ENCODE results near the gene IFFO2. TPM values are rescaled to one million over a fixed set of nuclear protein-coding genes. Genes with fewer than 3 reads are reported as not detected.

The IFFO2 gene
- total and polyA plus RNA-seq, 2 donors (not counting 1 experiment from before 2014, with no cell fraction given) = 16.8 to 19.2 TPM

DNA sequence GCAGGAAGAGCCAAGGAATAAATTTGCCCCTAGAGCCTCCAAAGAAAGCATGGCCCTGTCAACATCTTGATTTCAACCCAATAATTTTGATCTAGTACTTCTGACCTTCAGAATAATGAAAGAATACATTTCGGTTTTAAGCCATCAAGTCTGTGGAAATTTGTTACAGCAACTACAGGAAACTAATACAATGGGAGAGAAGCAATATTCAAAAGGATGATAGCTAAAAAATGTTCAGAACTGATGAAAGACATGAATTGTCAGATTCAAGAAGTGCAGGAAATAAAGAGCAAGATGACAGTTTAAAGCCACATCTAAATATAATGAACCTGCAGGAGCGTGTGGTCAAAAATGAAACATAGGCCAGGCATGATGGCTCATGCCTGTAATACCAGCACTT is 24.8 kb upstream of the IFFO2 start:
- ChIA-PET POLR2A (interaction anchor here (0.6 kb wide), 1 partner anchor 282 kb away, joined by 6 read pairs; no protein-coding TSS in a partner anchor), CTCF (interaction anchor here (1.0 kb wide), 1 partner anchor 9 kb away, joined by 4 read pairs; no protein-coding TSS in a partner anchor)
- Mint-ChIP-seq H3K4me1 (no peaks in the 10 kb centered on the region), H3K9me3 (ENCODE audit: insufficient read depth) (peaks cover 3% of the 10 kb centered on the region), H3K27me3 (peaks cover 66% of the 10 kb centered on the region), H3K4me3 (no peak overlapping the region), H3K27ac (no peak overlapping the region)
- H3K4me3 ChIP-seq (ENCODE audit: control extremely low read depth in 1 of 5, extremely low read depth in 1 of 5, insufficient read depth in 1 of 5, low read depth in 2 of 5, low read length in 4 of 5) = no peak overlapping the region
- ATAC-seq (ENCODE audit: low read depth) (no peak), DNase-seq (no peak)
- H2AFZ ChIP-seq (ENCODE audit: insufficient read depth, low read depth, low read length, poor library complexity, severe bottlenecking) = no peak overlapping the region
- no peak overlapping the region for H3K9ac ChIP-seq (ENCODE audit: low read length)
- WGBS (ENCODE audit: insufficient coverage) = no CpG with 5 or more reads among the region's 2 CpGs
- H3K27me3 ChIP-seq (replicated peaks in 1 of 4; ENCODE audit: control extremely low read depth in 1 of 4, control insufficient read depth in 3 of 4, insufficient read depth in 4 of 4, low read length in 3 of 4) = peaks cover 0 to 13% (median 6%) of the 10 kb centered on the region in 4 experiments
- no peaks in the 10 kb centered on the region for H4K20me1 ChIP-seq (ENCODE audit: control insufficient read depth, insufficient read depth, low read length, poor library complexity, severe bottlenecking)
- H3K27ac ChIP-seq (ENCODE audit: low read length in 2 of 2) = no peak overlapping the region
- H3K79me2 ChIP-seq (ENCODE audit: control insufficient read depth, insufficient read depth, low read length) = no peaks in the 10 kb centered on the region
- intact Hi-C loops (cut with micrococcal nuclease) = no loop called here
- H3K4me1 ChIP-seq (ENCODE audit: control insufficient read depth in 2 of 2, insufficient read depth in 2 of 2, low read length in 2 of 2) = no peaks in the 10 kb centered on the region
- TF ChIP-seq, protein P1, sequence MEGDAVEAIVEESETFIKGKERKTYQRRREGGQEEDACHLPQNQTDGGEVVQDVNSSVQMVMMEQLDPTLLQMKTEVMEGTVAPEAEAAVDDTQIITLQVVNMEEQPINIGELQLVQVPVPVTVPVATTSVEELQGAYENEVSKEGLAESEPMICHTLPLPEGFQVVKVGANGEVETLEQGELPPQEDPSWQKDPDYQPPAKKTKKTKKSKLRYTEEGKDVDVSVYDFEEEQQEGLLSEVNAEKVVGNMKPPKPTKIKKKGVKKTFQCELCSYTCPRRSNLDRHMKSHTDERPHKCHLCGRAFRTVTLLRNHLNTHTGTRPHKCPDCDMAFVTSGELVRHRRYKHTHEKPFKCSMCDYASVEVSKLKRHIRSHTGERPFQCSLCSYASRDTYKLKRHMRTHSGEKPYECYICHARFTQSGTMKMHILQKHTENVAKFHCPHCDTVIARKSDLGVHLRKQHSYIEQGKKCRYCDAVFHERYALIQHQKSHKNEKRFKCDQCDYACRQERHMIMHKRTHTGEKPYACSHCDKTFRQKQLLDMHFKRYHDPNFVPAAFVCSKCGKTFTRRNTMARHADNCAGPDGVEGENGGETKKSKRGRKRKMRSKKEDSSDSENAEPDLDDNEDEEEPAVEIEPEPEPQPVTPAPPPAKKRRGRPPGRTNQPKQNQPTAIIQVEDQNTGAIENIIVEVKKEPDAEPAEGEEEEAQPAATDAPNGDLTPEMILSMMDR (IDR thresholded peaks at IDR 0.05) = no peak
- no peak for TF ChIP-seq EZH2 (IDR thresholded peaks at IDR 0.05; ENCODE audit: borderline replicate concordance, insufficient read depth, low read depth, low read length, poor library complexity, severe bottlenecking)
- H3K36me3 ChIP-seq (replicated peaks in 1 of 2; ENCODE audit: control extremely low read depth in 1 of 2, control insufficient read depth in 1 of 2, extremely low read depth in 1 of 2, insufficient read depth in 2 of 2, low read length in 1 of 2) = no peaks in the 10 kb centered on the region
- peaks cover 0 to 4% (median 4%) of the 10 kb centered on the region in 3 donors for H3K9me3 ChIP-seq (ENCODE audit: control extremely low read depth in 1 of 3, control insufficient read depth in 2 of 3, insufficient read depth in 1 of 3, low read length in 2 of 3)
- no peak overlapping the region for H3K4me2 ChIP-seq (replicated peaks; ENCODE audit: low read depth, low read length, poor library complexity, severe bottlenecking)

DNA sequence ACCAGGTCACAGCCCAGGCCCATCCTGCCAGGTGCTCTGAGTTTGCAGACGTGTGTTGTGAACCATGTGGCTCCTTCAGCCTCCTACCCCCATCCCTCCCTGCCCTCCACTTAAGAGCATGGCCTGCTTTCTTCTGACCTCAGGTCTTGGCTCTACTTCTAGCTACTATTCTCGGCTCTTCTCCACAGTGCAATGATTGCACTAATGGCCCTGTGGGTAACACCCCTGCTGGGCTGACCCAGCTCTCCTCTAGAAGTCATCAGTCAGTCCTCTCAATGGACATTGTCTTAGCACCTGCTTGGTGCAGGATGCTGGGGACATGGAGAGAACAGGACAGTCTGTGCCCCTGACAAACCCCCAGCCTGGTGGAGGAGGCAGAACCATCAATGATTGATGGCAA is 22.2 kb upstream of the IFFO2 start:
- intact Hi-C loops (cut with micrococcal nuclease) = no loop called here
- ChIA-PET POLR2A (no interaction called here), CTCF (no interaction called here)
- Histone ChIP-seq H2AFZ (ENCODE audit: insufficient read depth, low read depth, low read length, poor library complexity, severe bottlenecking) (no peak overlapping the region), H3K4me1 (ENCODE audit: control insufficient read depth in 2 of 2, insufficient read depth in 2 of 2, low read length in 2 of 2) (no peaks in the 10 kb centered on the region), H3K9ac (ENCODE audit: low read length) (no peak overlapping the region), H3K9me3 (ENCODE audit: control extremely low read depth in 1 of 3, control insufficient read depth in 2 of 3, insufficient read depth in 1 of 3, low read length in 2 of 3) (peaks cover 0 to 4% (median 4%) of the 10 kb centered on the region in 3 donors), H3K36me3 (replicated peaks in 1 of 2; ENCODE audit: control extremely low read depth in 1 of 2, control insufficient read depth in 1 of 2, extremely low read depth in 1 of 2, insufficient read depth in 2 of 2, low read length in 1 of 2) (no peaks in the 10 kb centered on the region), H3K4me3 (ENCODE audit: control extremely low read depth in 1 of 5, extremely low read depth in 1 of 5, insufficient read depth in 1 of 5, low read depth in 2 of 5, low read length in 4 of 5) (no peak overlapping the region), H3K79me2 (ENCODE audit: control insufficient read depth, insufficient read depth, low read length) (no peaks in the 10 kb centered on the region), H3K27me3 (replicated peaks in 1 of 4; ENCODE audit: control extremely low read depth in 1 of 4, control insufficient read depth in 3 of 4, insufficient read depth in 4 of 4, low read length in 3 of 4) (peaks cover 0 to 13% (median 5%) of the 10 kb centered on the region in 4 experiments), H3K27ac (ENCODE audit: low read length in 2 of 2) (no peak overlapping the region), H3K4me2 (replicated peaks; ENCODE audit: low read depth, low read length, poor library complexity, severe bottlenecking) (no peak overlapping the region), H4K20me1 (ENCODE audit: control insufficient read depth, insufficient read depth, low read length, poor library complexity, severe bottlenecking) (no peaks in the 10 kb centered on the region)
- ATAC-seq (ENCODE audit: low read depth) = no peak
- no peak for DNase-seq
- peaks cover 57% of the 10 kb centered on the region for H3K27me3 Mint-ChIP-seq
- 90% methylated on average over 2 of the region's 2 CpGs for WGBS (ENCODE audit: insufficient coverage)
- peaks cover 3% of the 10 kb centered on the region for H3K9me3 Mint-ChIP-seq (ENCODE audit: insufficient read depth)
- no peaks in the 10 kb centered on the region for H3K4me1 Mint-ChIP-seq
- H3K4me3 Mint-ChIP-seq = no peak overlapping the region
- no peak for TF ChIP-seq EZH2 (IDR thresholded peaks at IDR 0.05; ENCODE audit: borderline replicate concordance, insufficient read depth, low read depth, low read length, poor library complexity, severe bottlenecking)
- TF ChIP-seq, protein P1 (IDR thresholded peaks at IDR 0.05) = no peak
- no peak overlapping the region for H3K27ac Mint-ChIP-seq
